Medulla oblongata (tissue), 1 donor: Measurements from ENCODE around the gene ASTN2.

ENCODE experiments used
- DNase-seq: peaks from one replicate; pipeline ENCODE4 v3.0.0-alpha.2; 2015; ENCODE audit errors: extremely low spot score

ASTN2 gene

GRCh38 chr9:116958881-116959280 lies 456.0 kb downstream of the ASTN2 start:
- DNase-seq = no peak

DNA sequence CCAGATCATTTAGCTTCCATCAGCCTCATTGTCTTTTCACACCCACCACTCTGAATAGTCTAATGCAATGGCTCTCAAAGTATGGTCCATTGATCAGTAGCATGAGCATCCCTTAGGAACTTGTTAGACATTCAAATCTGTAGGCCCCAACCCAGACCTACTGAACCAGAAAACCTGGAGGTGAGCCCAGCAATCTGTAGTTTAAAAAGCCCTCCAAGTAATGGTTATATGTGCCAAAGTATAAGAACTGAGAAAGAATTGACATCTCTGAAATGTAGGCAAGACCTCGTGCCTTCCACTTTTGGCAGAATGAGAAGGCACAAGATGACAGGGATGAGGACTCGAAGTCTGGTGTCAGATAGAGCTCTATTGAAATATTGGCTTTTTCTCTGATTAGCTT lies 460.1 kb downstream of the ASTN2 start:
- DNase-seq = no peak

- DNase-seq = no peak
Measured at GRCh38 chr9:116953271-116953670, 461.6 kb downstream of the ASTN2 start.

- DNase-seq = no peak
Measured at GRCh38 chr9:116952436-116952810, 462.4 kb downstream of the ASTN2 start.

GRCh38 chr9:116951588-116952435 lies 463.0 kb downstream of the ASTN2 start:
- DNase-seq = no peak

DNA sequence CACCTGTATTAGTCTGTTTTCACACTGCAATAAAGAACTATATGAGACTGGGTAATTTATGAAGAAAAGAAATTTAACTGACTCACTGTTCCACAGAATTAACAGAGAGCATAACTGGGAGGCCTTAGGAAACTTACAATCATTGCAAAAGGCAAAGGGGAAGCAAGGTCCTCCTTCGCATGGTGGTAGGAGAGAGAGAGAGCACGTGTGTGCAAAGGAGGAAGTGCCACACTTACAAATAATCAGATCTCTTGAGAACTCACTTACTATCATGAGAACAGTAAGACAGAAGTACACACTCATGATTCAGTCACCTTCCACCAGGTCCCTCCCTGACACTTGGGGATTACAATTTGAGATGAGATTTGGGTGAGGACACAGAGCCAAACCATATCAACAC lies 469.0 kb downstream of the ASTN2 start:
- peak; percentile 54 for DNase-seq

GRCh38 chr9:116944714-116945534 lies 469.9 kb downstream of the ASTN2 start:
- no peak for DNase-seq

DNA sequence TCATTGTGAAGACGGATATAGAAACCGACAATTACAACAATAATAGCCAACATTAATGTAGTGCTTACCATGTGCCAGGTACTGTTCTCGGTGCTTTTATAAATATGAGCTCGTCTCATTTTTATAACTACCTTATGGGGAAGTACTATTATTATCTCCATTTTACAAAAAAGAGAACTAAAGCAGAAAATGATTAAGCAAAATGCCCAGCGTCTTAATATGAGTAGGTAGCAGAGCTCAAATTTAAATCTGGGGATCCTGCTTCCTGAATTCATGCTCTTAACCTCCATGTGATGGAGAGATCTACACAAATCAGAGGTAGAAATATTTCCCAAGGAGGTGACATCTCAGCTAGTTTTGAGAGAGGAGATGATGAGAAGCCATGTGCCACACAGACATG lies 470.9 kb downstream of the ASTN2 start:
- DNase-seq = no peak

DNA sequence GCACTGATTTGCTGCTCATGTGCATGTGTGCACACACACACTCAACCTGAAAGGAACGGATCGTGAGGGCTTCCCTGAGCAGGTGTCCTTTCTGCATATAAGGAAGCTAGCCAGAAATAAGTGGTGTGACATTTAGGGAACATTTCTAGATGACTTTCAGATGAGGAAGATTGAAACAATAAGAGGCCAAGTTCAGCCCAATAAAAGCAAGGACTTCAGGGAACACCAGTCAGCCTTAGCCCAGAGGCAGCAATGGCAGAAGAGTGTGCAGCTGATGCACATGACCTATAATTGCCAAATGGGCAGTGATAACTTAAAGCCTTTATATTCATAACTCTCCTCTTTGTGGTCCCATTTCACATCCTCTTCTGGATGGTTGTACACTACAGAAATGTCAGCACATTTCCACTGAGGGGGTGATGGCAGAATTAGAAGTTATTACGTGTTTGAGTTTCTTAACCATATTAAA lies 472.2 kb downstream of the ASTN2 start:
- no peak for DNase-seq

- DNase-seq = no peak
Measured at GRCh38 chr9:116941266-116941665, 473.6 kb downstream of the ASTN2 start.

GRCh38 chr9:116940614-116941215 lies 474.1 kb downstream of the ASTN2 start:
- DNase-seq = no peak

DNA sequence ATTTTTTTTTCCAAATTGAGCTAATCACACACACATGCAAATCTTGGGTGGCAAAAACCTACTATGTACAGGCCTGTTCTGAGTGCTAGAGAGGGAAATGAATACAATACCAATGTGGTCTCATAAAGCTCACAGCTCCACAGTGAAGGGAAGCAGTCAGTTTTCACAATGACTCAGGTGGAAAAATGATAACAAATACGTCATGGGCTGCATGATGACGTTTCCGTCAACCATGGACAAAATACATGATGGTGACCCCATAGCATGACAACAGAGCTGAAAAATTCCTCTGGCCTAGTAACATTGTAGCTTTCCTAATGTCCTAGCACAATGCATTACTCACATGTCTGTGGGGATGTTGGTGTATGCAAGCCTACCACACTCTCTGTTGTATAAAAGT lies 475.2 kb downstream of the ASTN2 start:
- DNase-seq = no peak

DNA sequence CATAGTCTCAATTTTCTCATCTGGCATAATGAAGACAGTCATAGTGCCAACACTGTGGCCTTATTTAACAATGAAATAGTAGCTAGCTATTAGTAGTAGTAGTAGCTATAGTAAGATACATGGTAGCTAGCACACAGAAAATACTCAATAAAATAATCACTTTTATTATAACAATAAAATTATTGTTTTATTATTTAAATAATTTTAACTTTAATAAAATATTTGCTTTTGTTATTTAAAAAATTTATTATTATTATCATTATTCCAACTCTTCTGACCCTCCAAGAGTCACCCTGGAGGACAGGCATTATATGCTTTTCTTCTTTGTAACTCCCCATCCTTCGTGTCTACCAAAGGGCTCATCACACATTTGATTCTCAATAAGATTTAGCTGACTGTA lies 475.7 kb downstream of the ASTN2 start:
- DNase-seq = no peak

DNA sequence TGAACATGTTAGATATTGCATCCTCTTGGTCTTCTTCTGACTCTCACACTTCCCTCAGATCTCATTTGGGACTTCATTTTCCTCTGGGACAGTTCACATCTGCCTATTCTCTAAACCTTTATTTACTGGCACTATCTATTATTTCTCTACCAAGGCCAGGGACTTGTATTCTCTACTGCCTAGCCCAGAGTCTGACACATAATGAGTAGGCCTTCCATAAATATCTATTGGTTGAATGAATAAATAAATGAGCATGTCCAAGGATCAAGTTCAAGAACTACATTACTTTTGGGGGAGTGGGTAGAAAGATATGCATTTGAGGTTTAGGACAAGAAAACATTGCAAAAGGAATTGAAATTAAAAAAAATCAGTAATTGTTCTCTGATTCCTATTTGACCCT lies 477.5 kb downstream of the ASTN2 start:
- DNase-seq = no peak

- DNase-seq = no peak
Measured at GRCh38 chr9:116935149-116935897, 479.5 kb downstream of the ASTN2 start.

DNA sequence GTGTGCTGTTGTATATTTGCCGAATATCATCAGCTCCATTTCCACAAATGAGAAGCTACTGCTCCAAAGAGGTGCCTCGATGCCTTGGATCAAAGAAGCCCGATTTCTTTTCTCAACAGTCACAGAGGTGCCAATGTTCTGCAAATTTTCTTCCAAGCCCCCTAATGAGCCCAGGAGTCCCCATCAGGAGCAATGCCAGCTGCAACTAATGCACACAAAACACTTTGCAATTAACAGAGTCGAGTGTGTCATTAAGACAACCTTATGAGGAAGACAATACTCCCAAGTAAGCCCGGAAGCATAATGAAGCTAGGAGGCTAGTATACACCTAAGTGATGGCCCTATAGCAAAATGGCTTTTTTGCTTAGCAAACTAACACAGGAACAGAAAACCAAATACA lies 480.7 kb downstream of the ASTN2 start:
- no peak for DNase-seq

DNA sequence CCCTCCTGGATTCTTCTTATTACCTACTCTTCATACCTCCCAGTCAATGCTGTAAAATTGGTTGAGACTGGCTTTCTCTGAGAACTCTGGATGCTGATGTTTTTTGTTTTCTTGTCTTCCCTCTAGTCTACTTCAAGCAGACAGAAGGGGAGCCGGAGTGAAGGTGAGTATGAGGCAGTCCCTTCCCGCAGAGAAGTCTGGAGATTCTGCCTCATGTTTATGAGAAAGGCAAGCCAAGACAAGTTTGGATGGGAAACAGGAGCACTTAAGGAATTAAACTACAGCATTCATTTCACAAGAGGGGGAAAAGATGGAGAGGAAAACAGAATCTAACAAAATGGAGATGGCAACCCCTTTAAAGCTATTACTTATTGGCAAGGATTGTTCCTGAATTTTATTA lies 481.6 kb downstream of the ASTN2 start:
- DNase-seq = no peak

DNA sequence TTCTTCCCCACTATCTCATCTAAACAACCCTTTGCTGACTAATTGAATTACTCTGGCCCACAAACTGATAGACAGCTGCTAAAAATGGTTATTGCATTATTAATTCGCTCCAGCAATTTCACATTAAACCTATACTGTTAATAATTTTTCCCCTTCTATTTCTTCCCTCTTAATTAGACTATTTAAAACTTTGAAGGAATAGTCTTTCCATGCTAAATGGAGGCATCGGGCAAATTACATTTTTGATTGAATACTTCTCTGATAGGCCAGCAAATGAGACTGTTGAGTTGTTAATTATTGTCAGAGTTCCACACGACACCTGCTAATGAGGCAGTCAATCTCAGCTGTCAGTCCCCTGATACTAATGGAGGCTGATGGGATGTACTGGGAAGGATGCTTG lies 485.2 kb downstream of the ASTN2 start:
- DNase-seq = no peak

- no peak for DNase-seq
Measured at GRCh38 chr9:116928884-116929283, 486.0 kb downstream of the ASTN2 start.

- no peak for DNase-seq
Measured at GRCh38 chr9:116928289-116928688, 486.6 kb downstream of the ASTN2 start.

DNA sequence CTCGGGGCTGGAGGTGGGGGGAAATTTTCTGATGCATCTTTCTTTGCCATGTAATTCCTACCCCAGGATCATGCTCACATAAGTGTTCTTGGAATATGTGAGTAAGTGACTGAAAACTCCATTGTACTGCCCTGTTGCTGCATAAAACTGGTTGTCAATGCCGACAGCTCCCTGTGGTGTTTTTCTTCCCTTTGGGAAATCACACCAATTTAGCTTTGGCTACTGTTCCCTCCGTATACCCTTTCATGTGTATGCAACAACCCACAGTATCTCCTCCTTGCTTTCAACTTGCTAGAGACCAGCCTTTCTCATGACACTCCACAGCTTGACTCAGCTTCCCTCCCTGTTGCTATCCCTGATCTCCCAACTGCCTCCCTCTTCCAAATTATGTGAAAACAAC lies 487.1 kb downstream of the ASTN2 start:
- no peak for DNase-seq

- no peak for DNase-seq
Measured at GRCh38 chr9:116925121-116925520, 489.7 kb downstream of the ASTN2 start.
